B cell (primary cell): ENCODE measurements around the gene CAMTA1.

Source experiments
- EZH2 ChIP-seq: IDR thresholded peaks from 2 replicates; pipeline ENCODE4 v1.6.1; 2012; ENCODE audit warnings: borderline replicate concordance, low read depth, mild to moderate bottlenecking, moderate library complexity, low read length; ENCODE audit not compliant: insufficient read depth, poor library complexity, severe bottlenecking
- TF ChIP-seq, protein P1 (sequence below): fragments of 200-600 bp; IDR thresholded peaks from one replicate; pipeline ENCODE4 v1.8.0; 2022; ENCODE audit warnings: antibody characterized with exemption, mild to moderate bottlenecking

DNA sequence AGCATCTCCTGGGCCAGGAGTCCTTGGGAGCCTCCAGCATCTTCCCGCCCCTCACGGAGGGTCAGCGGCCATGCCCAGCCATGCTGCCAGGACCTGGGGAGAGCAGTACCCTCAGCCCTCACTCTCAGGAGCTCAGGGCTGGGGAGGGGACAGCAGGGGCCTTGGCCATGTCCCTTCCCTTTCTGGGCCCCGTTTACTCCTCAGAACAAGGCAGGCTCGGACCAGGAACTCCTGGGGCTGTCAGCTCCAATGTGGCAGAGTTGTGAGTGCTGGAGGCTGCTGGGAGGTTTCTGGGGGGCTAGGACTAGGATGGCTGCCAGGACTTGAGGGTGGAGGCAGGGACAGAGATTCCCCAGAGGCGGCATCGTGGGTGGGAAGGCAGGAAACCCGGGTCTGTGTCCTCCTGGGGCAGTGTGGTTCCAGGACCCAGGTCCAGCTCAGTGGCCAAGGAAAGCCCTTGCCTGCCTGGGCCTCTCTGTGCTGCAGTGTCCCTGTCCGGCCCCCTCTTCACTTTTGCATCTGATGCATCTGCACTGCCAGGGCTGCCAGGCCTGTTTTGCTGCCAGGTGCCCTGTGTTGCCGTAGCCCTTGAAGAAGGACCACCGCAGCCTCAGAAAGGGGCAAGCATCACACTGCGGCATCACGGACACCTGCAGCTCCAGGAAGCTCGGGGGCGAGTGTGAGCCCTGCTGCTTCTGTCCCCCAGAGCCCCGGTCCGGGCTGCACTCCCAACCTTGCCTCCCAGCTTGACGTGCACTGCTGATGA lies 223.9 kb downstream of the CAMTA1 start:
- TF ChIP-seq, protein P1, sequence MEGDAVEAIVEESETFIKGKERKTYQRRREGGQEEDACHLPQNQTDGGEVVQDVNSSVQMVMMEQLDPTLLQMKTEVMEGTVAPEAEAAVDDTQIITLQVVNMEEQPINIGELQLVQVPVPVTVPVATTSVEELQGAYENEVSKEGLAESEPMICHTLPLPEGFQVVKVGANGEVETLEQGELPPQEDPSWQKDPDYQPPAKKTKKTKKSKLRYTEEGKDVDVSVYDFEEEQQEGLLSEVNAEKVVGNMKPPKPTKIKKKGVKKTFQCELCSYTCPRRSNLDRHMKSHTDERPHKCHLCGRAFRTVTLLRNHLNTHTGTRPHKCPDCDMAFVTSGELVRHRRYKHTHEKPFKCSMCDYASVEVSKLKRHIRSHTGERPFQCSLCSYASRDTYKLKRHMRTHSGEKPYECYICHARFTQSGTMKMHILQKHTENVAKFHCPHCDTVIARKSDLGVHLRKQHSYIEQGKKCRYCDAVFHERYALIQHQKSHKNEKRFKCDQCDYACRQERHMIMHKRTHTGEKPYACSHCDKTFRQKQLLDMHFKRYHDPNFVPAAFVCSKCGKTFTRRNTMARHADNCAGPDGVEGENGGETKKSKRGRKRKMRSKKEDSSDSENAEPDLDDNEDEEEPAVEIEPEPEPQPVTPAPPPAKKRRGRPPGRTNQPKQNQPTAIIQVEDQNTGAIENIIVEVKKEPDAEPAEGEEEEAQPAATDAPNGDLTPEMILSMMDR: no peak
- TF ChIP-seq EZH2: no peak
